ENCODE results near the gene NNMT. TPM values are rescaled to one million over a fixed set of nuclear protein-coding genes. Genes with fewer than 3 reads are reported as not detected.

The NNMT gene
- polyA plus RNA-seq, 1 donor (not counting 4 experiments of a cell fraction or from before 2014, with no cell fraction given) = 0.13 TPM

DNA sequence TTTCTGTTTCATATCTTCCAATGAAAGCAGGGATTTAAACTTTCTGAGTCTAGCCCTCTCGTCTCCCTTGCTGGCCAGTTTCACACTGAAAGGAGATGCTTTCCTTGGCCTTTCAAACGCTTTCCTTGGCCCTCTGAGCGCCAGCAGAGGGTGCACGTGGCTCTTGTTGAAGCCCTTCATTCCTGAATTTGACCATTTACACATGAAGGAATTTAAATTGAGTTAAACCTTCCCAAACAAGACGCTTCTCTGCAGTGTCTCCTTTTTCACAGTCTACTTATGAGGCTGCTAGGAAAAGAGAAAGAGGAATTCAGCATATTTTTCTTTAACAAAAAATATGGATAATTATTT, 21.6 kb downstream of the NNMT start:
- Histone ChIP-seq H3K36me3 (ENCODE audit: control insufficient read depth in 2 of 2, extremely low read depth in 1 of 2, insufficient read depth in 2 of 2, low read length in 2 of 2) (no peaks in the 10 kb centered on the region), H3K9ac (ENCODE audit: control insufficient read depth, extremely low read depth, insufficient read depth, low read length) (no peak overlapping the region), H3K4me1 (ENCODE audit: control insufficient read depth, extremely low read depth, insufficient read depth, low read length) (no peaks in the 10 kb centered on the region), H4K20me1 (ENCODE audit: control insufficient read depth, extremely low read depth, insufficient read depth, low read length) (no peaks in the 10 kb centered on the region), H3K4me3 (ENCODE audit: control insufficient read depth in 2 of 3, extremely low read depth in 1 of 3, insufficient read depth in 2 of 3, low read depth in 1 of 3, low read length in 3 of 3) (no peak overlapping the region), H3K27me3 (ENCODE audit: control insufficient read depth, extremely low read depth, insufficient read depth, low read length) (peaks cover 11% of the 10 kb centered on the region), H3K9me3 (ENCODE audit: control insufficient read depth, low read depth, low read length) (no peaks in the 10 kb centered on the region), H3K9me1 (ENCODE audit: control insufficient read depth, extremely low read depth, insufficient read depth, low read length) (no peaks in the 10 kb centered on the region), H2AFZ (ENCODE audit: control insufficient read depth, low read length) (no peak overlapping the region), H3K27ac (ENCODE audit: control insufficient read depth, insufficient read depth, low read length) (no peak overlapping the region), H3K79me2 (ENCODE audit: control insufficient read depth, insufficient read depth, low read length) (no peaks in the 10 kb centered on the region), H3K4me2 (ENCODE audit: control insufficient read depth, extremely low read depth, insufficient read depth, low read depth, low read length) (no peak overlapping the region)
- dilution Hi-C loops (cut with MboI; ENCODE audit: extremely low pct_ligation_motif_present, low sequenced_read_pairs) = no loop called here
- no peak for DNase-seq (ENCODE audit: low read depth, low spot score)
- TF ChIP-seq, protein P1, sequence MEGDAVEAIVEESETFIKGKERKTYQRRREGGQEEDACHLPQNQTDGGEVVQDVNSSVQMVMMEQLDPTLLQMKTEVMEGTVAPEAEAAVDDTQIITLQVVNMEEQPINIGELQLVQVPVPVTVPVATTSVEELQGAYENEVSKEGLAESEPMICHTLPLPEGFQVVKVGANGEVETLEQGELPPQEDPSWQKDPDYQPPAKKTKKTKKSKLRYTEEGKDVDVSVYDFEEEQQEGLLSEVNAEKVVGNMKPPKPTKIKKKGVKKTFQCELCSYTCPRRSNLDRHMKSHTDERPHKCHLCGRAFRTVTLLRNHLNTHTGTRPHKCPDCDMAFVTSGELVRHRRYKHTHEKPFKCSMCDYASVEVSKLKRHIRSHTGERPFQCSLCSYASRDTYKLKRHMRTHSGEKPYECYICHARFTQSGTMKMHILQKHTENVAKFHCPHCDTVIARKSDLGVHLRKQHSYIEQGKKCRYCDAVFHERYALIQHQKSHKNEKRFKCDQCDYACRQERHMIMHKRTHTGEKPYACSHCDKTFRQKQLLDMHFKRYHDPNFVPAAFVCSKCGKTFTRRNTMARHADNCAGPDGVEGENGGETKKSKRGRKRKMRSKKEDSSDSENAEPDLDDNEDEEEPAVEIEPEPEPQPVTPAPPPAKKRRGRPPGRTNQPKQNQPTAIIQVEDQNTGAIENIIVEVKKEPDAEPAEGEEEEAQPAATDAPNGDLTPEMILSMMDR (optimal IDR thresholded peaks at IDR 0.05 in 1 of 3, IDR thresholded peaks at IDR 0.05 in 1 of 3, conservative IDR thresholded peaks at IDR 0.05 in 1 of 3; ENCODE audit: extremely low read depth in 1 of 3, insufficient read depth in 2 of 3, low read length in 3 of 3) = peak in 2 of 3 experiments; percentile 25 to 45
- no peak for TF ChIP-seq EZH2 (IDR thresholded peaks at IDR 0.05; ENCODE audit: low read length)
- FAIRE-seq = no peak

DNA sequence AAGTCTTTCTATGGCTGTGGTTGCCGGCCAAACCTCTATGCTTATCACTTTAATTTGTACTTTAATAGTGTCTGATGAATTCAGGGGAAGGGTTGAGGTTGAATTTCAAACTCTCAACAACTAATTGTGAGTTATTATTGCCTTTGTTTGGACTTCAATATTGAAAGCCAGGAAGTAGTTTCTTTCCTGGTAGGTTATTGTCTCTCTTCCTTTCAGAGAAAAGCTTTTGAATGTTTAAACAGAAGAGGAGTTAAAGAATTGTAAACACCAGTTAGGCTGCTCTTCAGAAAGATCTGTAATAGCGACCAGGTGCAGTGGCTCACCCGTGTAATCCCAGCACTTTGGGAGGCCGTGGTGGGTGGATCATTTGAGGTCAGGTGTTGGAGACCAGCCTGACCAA, 22.2 kb downstream of the NNMT start:
- Histone ChIP-seq H3K36me3 (ENCODE audit: control insufficient read depth in 2 of 2, extremely low read depth in 1 of 2, insufficient read depth in 2 of 2, low read length in 2 of 2) (no peaks in the 10 kb centered on the region), H3K27me3 (ENCODE audit: control insufficient read depth, extremely low read depth, insufficient read depth, low read length) (peaks cover 11% of the 10 kb centered on the region), H4K20me1 (ENCODE audit: control insufficient read depth, extremely low read depth, insufficient read depth, low read length) (no peaks in the 10 kb centered on the region), H3K9ac (ENCODE audit: control insufficient read depth, extremely low read depth, insufficient read depth, low read length) (no peak overlapping the region), H3K4me2 (ENCODE audit: control insufficient read depth, extremely low read depth, insufficient read depth, low read depth, low read length) (no peak overlapping the region), H3K27ac (ENCODE audit: control insufficient read depth, insufficient read depth, low read length) (no peak overlapping the region), H3K4me1 (ENCODE audit: control insufficient read depth, extremely low read depth, insufficient read depth, low read length) (no peaks in the 10 kb centered on the region), H3K9me1 (ENCODE audit: control insufficient read depth, extremely low read depth, insufficient read depth, low read length) (no peaks in the 10 kb centered on the region), H3K79me2 (ENCODE audit: control insufficient read depth, insufficient read depth, low read length) (no peaks in the 10 kb centered on the region), H3K4me3 (ENCODE audit: control insufficient read depth in 2 of 3, extremely low read depth in 1 of 3, insufficient read depth in 2 of 3, low read depth in 1 of 3, low read length in 3 of 3) (no peak overlapping the region), H3K9me3 (ENCODE audit: control insufficient read depth, low read depth, low read length) (no peaks in the 10 kb centered on the region), H2AFZ (ENCODE audit: control insufficient read depth, low read length) (no peak overlapping the region)
- FAIRE-seq (no peak), DNase-seq (ENCODE audit: low read depth, low spot score) (no peak)
- dilution Hi-C loops (cut with MboI; ENCODE audit: extremely low pct_ligation_motif_present, low sequenced_read_pairs) = no loop called here
- TF ChIP-seq EZH2 (IDR thresholded peaks at IDR 0.05; ENCODE audit: low read length) = no peak
- TF ChIP-seq, protein P1 (optimal IDR thresholded peaks at IDR 0.05 in 1 of 3, IDR thresholded peaks at IDR 0.05 in 1 of 3, conservative IDR thresholded peaks at IDR 0.05 in 1 of 3; ENCODE audit: extremely low read depth in 1 of 3, insufficient read depth in 2 of 3, low read length in 3 of 3) = no peak

All from keratinocyte (primary cell).